CD4-positive, alpha-beta T cell treated with Interleukin-4 for 1 hour (primary cell): ENCODE data around the gene RGCC.
A peak's percentile ranks its signal among the peaks of the same experiment; 100 is the strongest.
"Not testable (repeated sequence)": the region's sequence is repeated elsewhere in the genome, so short reads cannot be mapped to it uniquely, and the experiment has no call there.

Experiments used
- DNase-seq, 2 donors: peaks; one replicate each; pipeline ENCODE4 v3.0.0-alpha.2; 2020 to 2022

The RGCC gene

GRCh38 chr13:41492432-41493260 lies 35.3 kb downstream of the RGCC start:
- DNase-seq, result peak; percentile 55 to 66

- DNase-seq, result no peak
These were observed 36.9 kb downstream of the RGCC start for GRCh38 chr13:41494202-41494601.

- no peak for DNase-seq
These were observed 37.7 kb downstream of the RGCC start for GRCh38 chr13:41495044-41495443.

GRCh38 chr13:41496420-41497234 lies 39.3 kb downstream of the RGCC start:
- DNase-seq, result no peak

GRCh38 chr13:41497436-41497835 lies 40.1 kb downstream of the RGCC start:
- no peak for DNase-seq

GRCh38 chr13:41499452-41499851 lies 42.1 kb downstream of the RGCC start:
- no peak for DNase-seq

- peak; percentile 26 to 31 for DNase-seq
These were observed 43.2 kb downstream of the RGCC start for GRCh38 chr13:41500511-41500910.

- DNase-seq, result no peak
These were observed 43.9 kb downstream of the RGCC start for GRCh38 chr13:41501281-41501680.

GRCh38 chr13:41502031-41502430 lies 44.7 kb downstream of the RGCC start:
- no peak for DNase-seq

GRCh38 chr13:41502673-41503072 lies 45.3 kb downstream of the RGCC start:
- peak; percentile 33 to 38 for DNase-seq

- DNase-seq, result no peak
These were observed 46.0 kb downstream of the RGCC start for GRCh38 chr13:41503356-41503755.

- not testable (repeated sequence) for DNase-seq
These were observed 47.3 kb downstream of the RGCC start for GRCh38 chr13:41504657-41505056.

- no peak for DNase-seq
These were observed 48.0 kb downstream of the RGCC start for GRCh38 chr13:41505209-41505835.

- DNase-seq, result no peak
These were observed 49.0 kb downstream of the RGCC start for GRCh38 chr13:41506312-41506711.

- no peak for DNase-seq
These were observed 52.6 kb downstream of the RGCC start for GRCh38 chr13:41509971-41510370.

GRCh38 chr13:41511827-41512226 lies 54.5 kb downstream of the RGCC start:
- DNase-seq, result no peak

- peak in 1 of 2 donors; percentile 27 for DNase-seq
These were observed 55.1 kb downstream of the RGCC start for GRCh38 chr13:41512441-41512840.

- DNase-seq, result no peak
These were observed 56.2 kb downstream of the RGCC start for GRCh38 chr13:41513600-41513999.

- no peak for DNase-seq
These were observed 57.6 kb downstream of the RGCC start for GRCh38 chr13:41514853-41515395.

GRCh38 chr13:41515491-41516139 lies 58.3 kb downstream of the RGCC start:
- no peak for DNase-seq

- no peak for DNase-seq
These were observed 58.8 kb downstream of the RGCC start for GRCh38 chr13:41516166-41516565.

- no peak for DNase-seq
These were observed 59.4 kb downstream of the RGCC start for GRCh38 chr13:41516760-41517159.
